C1 segment of cervical spinal cord (tissue), 14 donors: Measurements from ENCODE around the gene BCAS3.
A peak's percentile ranks its signal among the peaks of the same experiment; 100 is the strongest.

ENCODE experiments used
- DNase-seq, 14 donors: peaks; one replicate each; lab custom pipeline; 2025; lab: John Stamatoyannopoulos, UW

BCAS3 gene

GRCh38 chr17:61313461-61314326 is 636.0 kb downstream of the BCAS3 start:
- DNase-seq = peak in 1 of 14 donors; percentile 42

GRCh38 chr17:61314368-61315078 is 636.9 kb downstream of the BCAS3 start:
- DNase-seq = peak in 8 of 14 donors; percentile 16 to 61 (median 42)

GRCh38 chr17:61316633-61317032 is 639.0 kb downstream of the BCAS3 start:
- no peak for DNase-seq

- DNase-seq = no peak
These were observed 640.1 kb downstream of the BCAS3 start for GRCh38 chr17:61317779-61318178.

GRCh38 chr17:61318684-61319098 is 641.0 kb downstream of the BCAS3 start:
- DNase-seq = no peak

GRCh38 chr17:61321344-61321743 is 643.7 kb downstream of the BCAS3 start:
- DNase-seq = no peak

- no peak for DNase-seq
These were observed 644.8 kb downstream of the BCAS3 start for GRCh38 chr17:61322325-61323002.

GRCh38 chr17:61323003-61323908 is 645.6 kb downstream of the BCAS3 start:
- DNase-seq = no peak

GRCh38 chr17:61323909-61324868 is 646.5 kb downstream of the BCAS3 start:
- DNase-seq = no peak

GRCh38 chr17:61324950-61325349 is 647.3 kb downstream of the BCAS3 start:
- no peak for DNase-seq

- no peak for DNase-seq
These were observed 647.9 kb downstream of the BCAS3 start for GRCh38 chr17:61325382-61326073.

GRCh38 chr17:61326330-61326729 is 648.7 kb downstream of the BCAS3 start:
- no peak for DNase-seq

- no peak for DNase-seq
These were observed 650.7 kb downstream of the BCAS3 start for GRCh38 chr17:61328351-61328750.

- DNase-seq = no peak
These were observed 652.8 kb downstream of the BCAS3 start for GRCh38 chr17:61330174-61331150.

GRCh38 chr17:61331178-61331577 is 653.5 kb downstream of the BCAS3 start:
- DNase-seq = no peak

- DNase-seq = no peak
These were observed 654.2 kb downstream of the BCAS3 start for GRCh38 chr17:61331886-61332285.

- no peak for DNase-seq
These were observed 655.5 kb downstream of the BCAS3 start for GRCh38 chr17:61333136-61333535.

GRCh38 chr17:61334673-61335072 is 657.0 kb downstream of the BCAS3 start:
- no peak for DNase-seq
